ENCODE measurements around the gene CELF6. TPM values are rescaled to one million over a fixed set of nuclear protein-coding genes. Genes with fewer than 3 reads are reported as not detected.

Gene CELF6
- total and polyA plus RNA-seq, 12 donors: 0.21 to 5.1 (median 0.76) TPM

GRCh38 chr15:72248514-72248913 lies 71.4 kb downstream of the CELF6 start:
- Histone ChIP-seq H3K4me1 (peaks cover 0 to 5% (median 0%) of the 10 kb centered on the region in 9 donors), H3K27me3 (no peaks in the 10 kb centered on the region), H3K4me3 (no peak overlapping the region), H3K27ac (no peak overlapping the region), H3K9me3 (no peaks in the 10 kb centered on the region), H3K36me3 (peaks cover 0 to 100% (median 57%) of the 10 kb centered on the region in 9 donors)
- intact Hi-C loops (cut with DNase I): no loop called here
- TF ChIP-seq CTCF (IDR thresholded peaks at IDR 0.05): no peak
- 95 to 100% methylated on average over 1 of the region's 1 CpG for WGBS, 2 donors
- ATAC-seq (no peak), DNase-seq (no peak)

DNA sequence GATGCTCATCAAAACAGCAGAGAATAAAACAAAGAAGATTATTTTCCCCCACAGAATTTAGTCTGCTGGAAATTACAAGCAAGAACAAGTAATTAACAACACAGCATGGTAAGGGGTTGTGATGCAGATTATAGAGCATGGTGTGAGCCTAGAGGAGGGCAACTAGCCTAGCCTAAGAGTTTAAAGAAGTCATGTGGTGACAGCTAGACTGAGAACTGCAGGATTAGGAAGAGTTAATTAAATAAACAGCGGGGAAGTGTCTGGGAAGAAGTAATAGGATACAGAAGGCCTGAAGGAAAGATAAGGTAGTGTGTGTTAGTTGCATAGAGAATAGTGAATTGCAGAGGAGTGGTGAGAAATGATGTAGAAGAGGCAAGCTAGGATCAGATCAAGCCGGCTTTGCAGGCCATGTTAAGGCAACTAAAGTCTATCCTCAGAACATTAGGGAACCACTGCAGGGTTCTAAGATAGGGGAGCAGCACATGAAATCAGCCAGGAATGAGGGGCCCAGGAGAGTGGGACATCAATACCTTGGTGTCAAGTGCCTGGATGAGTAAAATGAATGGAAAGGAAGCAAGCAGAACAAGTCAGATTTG lies 77.1 kb downstream of the CELF6 start:
- H3K36me3 ChIP-seq: peaks cover 0 to 100% (median 59%) of the 10 kb centered on the region in 9 donors
- 39 to 49% methylated on average over 2 of the region's 2 CpGs for WGBS, 2 donors
- no peak overlapping the region for H3K4me3 ChIP-seq
- intact Hi-C loops (cut with DNase I): no loop called here
- DNase-seq (no peak), ATAC-seq (no peak)
- H3K9me3 ChIP-seq: no peaks in the 10 kb centered on the region
- H3K27me3 ChIP-seq: no peaks in the 10 kb centered on the region
- peaks cover 0 to 2% (median 0%) of the 10 kb centered on the region in 9 donors for H3K4me1 ChIP-seq
- no peak overlapping the region for H3K27ac ChIP-seq
- no peak for TF ChIP-seq CTCF (IDR thresholded peaks at IDR 0.05)

DNA sequence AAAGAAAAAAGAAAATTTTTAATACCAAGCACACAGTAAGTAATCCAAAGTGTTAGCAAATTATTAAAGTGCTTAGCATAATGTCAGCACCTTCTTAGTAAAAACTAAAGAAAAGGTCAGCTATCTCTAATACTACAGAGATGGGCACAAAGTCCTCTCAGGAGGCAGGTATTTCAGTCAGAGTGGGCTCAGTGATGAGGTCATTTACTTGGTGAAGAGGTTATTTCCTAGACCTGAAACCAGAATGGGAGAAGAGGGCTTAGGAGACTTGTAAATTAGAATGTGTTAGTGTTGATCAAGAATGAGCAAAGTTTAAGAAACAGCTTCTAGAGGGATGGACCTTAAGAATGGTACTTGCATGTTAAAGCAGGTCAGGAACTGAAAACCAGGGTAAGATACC lies 80.3 kb downstream of the CELF6 start:
- Histone ChIP-seq H3K27ac (no peak overlapping the region), H3K4me1 (peaks cover 0 to 18% (median 0%) of the 10 kb centered on the region in 9 donors), H3K4me3 (no peak overlapping the region), H3K9me3 (no peaks in the 10 kb centered on the region), H3K27me3 (no peaks in the 10 kb centered on the region), H3K36me3 (peaks cover 0 to 70% (median 52%) of the 10 kb centered on the region in 9 donors)
- DNase-seq: no peak
- TF ChIP-seq CTCF (IDR thresholded peaks at IDR 0.05): no peak
- intact Hi-C loops (cut with DNase I): loop anchor here in 1 of 10 donors (5.0 kb wide), 1 partner anchor 37 kb away; no protein-coding TSS in a partner anchor
- ATAC-seq: no peak

DNA sequence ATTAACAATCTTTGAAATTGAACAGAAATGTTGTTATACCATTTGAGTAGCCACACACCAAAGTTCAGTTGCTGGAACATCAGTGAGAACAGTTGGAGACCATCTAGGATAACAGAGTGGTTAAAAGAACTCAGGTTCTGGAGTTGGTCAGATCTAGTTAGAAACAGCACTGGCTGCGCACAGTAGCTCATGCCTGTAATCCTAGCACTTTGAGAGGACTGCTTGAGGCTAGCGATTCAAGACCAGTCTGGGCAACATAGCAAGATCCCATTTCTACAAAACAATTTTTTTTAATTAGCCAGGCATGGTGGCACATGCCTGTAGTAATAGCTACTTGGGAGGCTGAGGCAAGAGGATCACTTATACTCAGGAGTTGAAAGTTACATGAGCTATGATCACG lies 81.4 kb downstream of the CELF6 start:
- H3K4me3 ChIP-seq: no peak overlapping the region
- H3K27ac ChIP-seq: no peak overlapping the region
- 96 to 99% methylated on average over 3 of the region's 3 CpGs for WGBS, 2 donors
- DNase-seq (no peak), ATAC-seq (no peak)
- TF ChIP-seq CTCF (IDR thresholded peaks at IDR 0.05): no peak
- peaks cover 0 to 20% (median 0%) of the 10 kb centered on the region in 9 donors for H3K4me1 ChIP-seq
- no peaks in the 10 kb centered on the region for H3K9me3 ChIP-seq
- intact Hi-C loops (cut with DNase I): loop anchor here in 1 of 10 donors (5.0 kb wide), 1 partner anchor 36 kb away; no protein-coding TSS in a partner anchor
- peaks cover 0 to 60% (median 41%) of the 10 kb centered on the region in 9 donors for H3K36me3 ChIP-seq
- no peaks in the 10 kb centered on the region for H3K27me3 ChIP-seq

Data from heart right ventricle (tissue), 16 donors.